Esophagus muscularis mucosa (tissue), 4 donors: ENCODE measurements around the gene LAPTM4A. TPM values are rescaled to one million over a fixed set of nuclear protein-coding genes. Genes with fewer than 3 reads are reported as not detected.

ENCODE experiments used
- DNase-seq: peaks from one replicate; pipeline ENCODE4 v3.0.0-alpha.2; 2017; ENCODE audit errors: extremely low spot score
- H3K27ac ChIP-seq, 4 donors: fragments of 200-600 bp; sonication (generic); replicated peaks in 1 of 4; 1 replicate in 3 of 4; 2 replicates in 1 of 4; pipeline ENCODE4 v1.5.1; 2016 to 2019; ENCODE audit warnings: mild to moderate bottlenecking in 1 of 4
- H3K27me3 ChIP-seq, 4 donors: fragments of 200-600 bp; sonication (generic); one replicate each; pipeline versions ENCODE4 v1.5.1 to v1.6.0; 2016 to 2019
- H3K36me3 ChIP-seq, 4 donors: fragments of 200-600 bp; sonication (generic); one replicate each; pipeline ENCODE4 v1.5.1; 2016 to 2019
- H3K4me1 ChIP-seq, 4 donors: fragments of 200-600 bp; sonication (generic); one replicate each; pipeline ENCODE4 v1.5.1; 2016 to 2019
- H3K4me3 ChIP-seq, 4 donors: fragments of 200-600 bp; sonication (generic); 1 replicate in 2 of 4; 2 replicates in 2 of 4; pipeline ENCODE4 v1.5.1; 2016 to 2019; ENCODE audit warnings: mild to moderate bottlenecking in 4 of 4, moderate library complexity in 1 of 4
- H3K9me3 ChIP-seq, 4 donors: fragments of 200-600 bp; sonication (generic); 1 replicate in 3 of 4; 2 replicates in 1 of 4; pipeline ENCODE4 v1.5.1; 2016 to 2019
- EP300 ChIP-seq: sonication (generic); formaldehyde crosslinking; IDR thresholded peaks from one replicate; pipeline ENCODE4 v1.6.1; 2017; ENCODE audit warnings: antibody characterized with exemption
- POLR2A ChIP-seq: fragments of 450-650 bp; IDR thresholded peaks from one replicate; pipeline ENCODE4 v1.6.1; 2017; ENCODE audit warnings: antibody characterized with exemption, moderate library complexity, mild to moderate bottlenecking, low read depth
- POLR2AphosphoS5 ChIP-seq, 2 donors: sonication (generic); formaldehyde crosslinking; IDR thresholded peaks; one replicate each; pipeline ENCODE4 v1.6.1; 2017; ENCODE audit warnings: antibody characterized with exemption in 2 of 2
- WGBS: methylation state at CpG from one replicate; pipeline ENCODE4 v1.1.5; 2018; 5-methylcytosine and 5-hydroxymethylcytosine counted together
- intact Hi-C: fragments of 100-400 bp; cut with DNase I; formaldehyde crosslinking; loops from one replicate; pipeline ENCODE4 v1.15.1; 2023
- total RNA-seq, 4 donors: library from RNA; depleted of rRNA; stranded (reverse); fragments of >200 nt; gene quantifications; one replicate each; pipeline versions ENCODE4 v1.1.0 to v1.2.1, GENCODE V29; 2016
- TF ChIP-seq, protein P1 (sequence below), 3 experiments: fragments of 200-600 bp in 2 of 3; fragments of 450-650 bp in 1 of 3; sonication (generic) in 2 of 3; IDR thresholded peaks; one replicate each; pipeline ENCODE4 v1.5.1; 2017 to 2019; ENCODE audit warnings: antibody characterized with exemption in 3 of 3, mild to moderate bottlenecking in 2 of 3, moderate library complexity in 1 of 3

The LAPTM4A gene
- total RNA-seq = 100 to 1,000 TPM; 154 to 215 (median 192) TPM

DNA sequence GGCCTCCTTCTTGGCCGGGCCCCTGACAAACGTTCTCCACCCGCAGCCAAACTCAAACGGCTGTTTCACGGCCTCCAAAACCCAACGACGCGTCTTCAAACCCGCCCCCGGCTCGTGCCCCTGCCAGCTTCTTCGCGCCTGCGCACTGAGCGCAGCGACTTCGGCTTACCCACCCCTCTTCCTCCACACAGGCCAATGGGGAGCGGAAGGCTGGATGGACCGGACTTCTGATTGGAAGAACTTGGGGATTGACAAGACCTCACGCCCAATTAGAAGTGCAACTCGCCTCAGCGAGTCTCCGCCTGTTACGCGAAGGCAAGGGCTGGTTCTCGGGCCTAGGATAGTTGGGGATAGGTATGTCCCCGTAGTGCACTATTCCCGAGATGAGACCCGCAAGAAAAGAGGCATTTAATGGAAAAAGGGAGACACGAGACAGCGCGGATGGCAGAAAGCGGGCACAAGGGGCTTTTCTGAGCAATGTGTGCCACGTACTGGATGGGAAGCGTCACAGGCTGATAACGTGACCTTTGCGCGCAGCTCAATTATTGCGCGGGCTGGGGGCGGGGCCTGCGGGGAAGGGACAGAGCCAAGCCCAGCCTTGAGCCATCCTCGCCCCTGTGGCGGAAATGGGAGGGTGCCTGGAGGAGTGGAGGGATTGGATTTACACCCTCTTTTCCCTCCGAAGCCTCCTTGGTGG is at the start of gene LAPTM4A:
TSS of gene LAPTM4A (minus strand) at position 97 of the 697 bp plus-strand sequence. CDS start 108 bp downstream, outside the sequence.
- Histone ChIP-seq H3K9me3 (no peaks in the 10 kb centered on the region), H3K4me1 (peaks cover 37 to 41% (median 39%) of the 10 kb centered on the region in 4 donors), H3K27ac (peak within 1 kb of the TSS; percentile 95 to 99 (median 99)), H3K27me3 (no peaks in the 10 kb centered on the region), H3K4me3 (peak within 1 kb of the TSS; percentile 71 to 94 (median 88)), H3K36me3 (no peaks in the 10 kb centered on the region)
- under 1% methylated on average over 40 of the region's 45 CpGs for WGBS
- intact Hi-C loops = loop anchor here (5.0 to 10.0 kb wide), 2 partner anchors 39 to 697 kb away; partner anchors contain the start of genes MATN3 and OSR1
- peak; percentile 94 to 97 for TF ChIP-seq POLR2AphosphoS5 (IDR thresholded peaks at IDR 0.05)
- TF ChIP-seq, protein P1, sequence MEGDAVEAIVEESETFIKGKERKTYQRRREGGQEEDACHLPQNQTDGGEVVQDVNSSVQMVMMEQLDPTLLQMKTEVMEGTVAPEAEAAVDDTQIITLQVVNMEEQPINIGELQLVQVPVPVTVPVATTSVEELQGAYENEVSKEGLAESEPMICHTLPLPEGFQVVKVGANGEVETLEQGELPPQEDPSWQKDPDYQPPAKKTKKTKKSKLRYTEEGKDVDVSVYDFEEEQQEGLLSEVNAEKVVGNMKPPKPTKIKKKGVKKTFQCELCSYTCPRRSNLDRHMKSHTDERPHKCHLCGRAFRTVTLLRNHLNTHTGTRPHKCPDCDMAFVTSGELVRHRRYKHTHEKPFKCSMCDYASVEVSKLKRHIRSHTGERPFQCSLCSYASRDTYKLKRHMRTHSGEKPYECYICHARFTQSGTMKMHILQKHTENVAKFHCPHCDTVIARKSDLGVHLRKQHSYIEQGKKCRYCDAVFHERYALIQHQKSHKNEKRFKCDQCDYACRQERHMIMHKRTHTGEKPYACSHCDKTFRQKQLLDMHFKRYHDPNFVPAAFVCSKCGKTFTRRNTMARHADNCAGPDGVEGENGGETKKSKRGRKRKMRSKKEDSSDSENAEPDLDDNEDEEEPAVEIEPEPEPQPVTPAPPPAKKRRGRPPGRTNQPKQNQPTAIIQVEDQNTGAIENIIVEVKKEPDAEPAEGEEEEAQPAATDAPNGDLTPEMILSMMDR (IDR thresholded peaks at IDR 0.05) = peak in 2 of 3 experiments; percentile 32 to 35
- TF ChIP-seq POLR2A = peak; percentile 75
- no peak for TF ChIP-seq EP300
- DNase-seq = peak; percentile 100

DNA sequence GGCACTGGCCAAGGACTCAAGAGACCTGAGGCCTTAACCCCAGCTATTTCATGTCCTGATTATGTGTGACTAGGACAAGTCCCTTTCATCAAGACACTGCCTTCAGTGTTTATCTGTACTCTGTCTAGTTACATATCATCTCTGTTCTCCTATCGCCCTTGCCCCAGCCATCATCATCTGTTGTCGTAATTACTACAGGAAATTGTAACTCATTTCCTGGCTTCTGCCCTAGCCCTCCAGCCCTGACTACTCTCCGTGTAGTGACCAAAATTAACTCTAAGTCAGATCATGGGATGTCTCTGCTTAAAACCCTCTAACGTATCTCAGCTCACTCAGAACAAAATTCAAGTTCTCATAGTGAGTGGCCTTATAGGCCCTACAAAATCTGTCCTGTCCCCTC is 49.3 kb upstream of the LAPTM4A start:
- no peak overlapping the region for H3K4me3 ChIP-seq
- H3K27me3 ChIP-seq = peaks cover 0 to 5% (median 0%) of the 10 kb centered on the region in 4 donors
- H3K27ac ChIP-seq = no peak overlapping the region
- no peak for DNase-seq
- H3K9me3 ChIP-seq = peaks cover 0 to 8% (median 2%) of the 10 kb centered on the region in 4 donors
- WGBS = 69% methylated on average over 4 of the region's 4 CpGs
- H3K36me3 ChIP-seq = no peaks in the 10 kb centered on the region
- TF ChIP-seq EP300 (no peak), POLR2A (no peak), POLR2AphosphoS5 (IDR thresholded peaks at IDR 0.05) (no peak)
- TF ChIP-seq, protein P1 (IDR thresholded peaks at IDR 0.05) = no peak
- intact Hi-C loops = loop anchor here (10.0 kb wide), 1 partner anchor 124 kb away; the partner anchor contains the start of gene SDC1
- H3K4me1 ChIP-seq = peaks cover 0 to 6% (median 2%) of the 10 kb centered on the region in 4 donors

DNA sequence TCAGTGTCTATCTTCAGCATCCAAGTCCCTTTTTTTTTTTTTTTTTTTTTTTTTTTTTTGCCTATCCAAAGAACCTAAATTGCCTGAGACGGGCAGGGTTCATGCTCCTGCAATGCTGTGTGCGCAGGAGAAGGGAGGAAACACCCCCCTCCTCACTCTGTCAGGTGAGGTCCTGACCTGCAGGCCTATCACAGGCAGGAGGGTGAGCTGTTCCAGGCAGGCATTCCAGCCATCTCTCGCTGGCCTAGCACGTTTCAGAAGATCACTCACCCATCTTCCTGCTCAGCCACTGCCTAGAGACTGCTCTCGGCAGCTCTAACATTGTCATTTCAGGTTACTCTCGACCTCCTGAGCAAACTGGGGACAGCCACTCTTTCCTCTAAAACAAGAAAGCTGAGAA is 48.4 kb upstream of the LAPTM4A start:
- WGBS = 81% methylated on average over 6 of the region's 6 CpGs

DNA sequence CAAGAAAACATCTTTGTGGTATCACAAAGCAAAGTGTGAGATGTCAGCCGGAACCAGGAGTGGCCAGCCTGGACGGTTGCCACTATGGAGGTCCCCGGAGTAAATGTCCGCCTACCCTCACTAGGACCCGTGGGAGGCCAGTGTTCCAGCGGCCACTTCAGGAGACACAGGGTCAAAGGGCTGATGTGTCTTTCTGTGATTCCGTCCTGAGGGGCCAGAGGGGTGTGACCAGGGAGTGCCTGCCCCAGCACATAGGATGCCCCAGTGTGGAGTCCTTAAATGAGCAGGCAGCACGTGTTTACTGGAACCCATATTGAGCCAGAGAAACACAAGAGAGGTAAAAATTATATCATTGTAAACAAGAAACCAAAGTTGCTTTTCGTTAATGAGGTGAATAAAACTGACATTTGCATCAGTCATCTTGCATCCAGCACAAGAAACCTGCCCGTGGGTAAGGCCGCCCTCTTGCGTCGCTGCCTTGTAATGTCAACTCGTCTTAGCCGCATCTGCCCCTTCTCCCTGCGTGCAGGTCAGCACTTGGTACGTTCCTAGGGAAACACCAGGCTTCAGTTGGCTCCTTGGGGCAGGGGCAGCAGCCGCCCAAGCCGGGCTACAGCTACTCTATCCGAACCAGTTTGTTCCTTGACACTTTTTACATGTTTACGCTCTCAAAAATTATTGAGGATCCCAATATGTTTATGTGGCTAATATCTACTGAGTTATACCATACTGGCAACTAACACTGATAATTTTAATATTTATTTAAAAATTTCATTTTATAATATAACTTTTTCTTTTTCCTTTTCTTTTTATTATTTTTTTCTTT is 46.7 kb upstream of the LAPTM4A start:
- DNase-seq = peak; percentile 95
- Histone ChIP-seq H3K27me3 (peaks cover 0 to 5% (median 0%) of the 10 kb centered on the region in 4 donors), H3K4me3 (no peak overlapping the region), H3K27ac (no peak overlapping the region), H3K9me3 (peaks cover 0 to 8% (median 2%) of the 10 kb centered on the region in 4 donors), H3K4me1 (peaks cover 3 to 15% (median 8%) of the 10 kb centered on the region in 4 donors), H3K36me3 (no peaks in the 10 kb centered on the region)
- 13% methylated on average over 15 of the region's 21 CpGs for WGBS
- TF ChIP-seq POLR2A (no peak), POLR2AphosphoS5 (IDR thresholded peaks at IDR 0.05) (peak in 1 of 2 donors; percentile 47), EP300 (no peak)
- TF ChIP-seq, protein P1 (IDR thresholded peaks at IDR 0.05) = peak; percentile 85 to 91 (median 90)
- intact Hi-C loops = loop anchor here (1.0 kb wide), 1 partner anchor 83 kb away; no protein-coding TSS in a partner anchor

More for the DNA sequence above, 48.4 kb upstream of the LAPTM4A start:
- DNase-seq = no peak
- Histone ChIP-seq H3K4me3 (no peak overlapping the region), H3K9me3 (peaks cover 0 to 8% (median 2%) of the 10 kb centered on the region in 4 donors), H3K27ac (no peak overlapping the region), H3K4me1 (peaks cover 0 to 6% (median 2%) of the 10 kb centered on the region in 4 donors), H3K36me3 (no peaks in the 10 kb centered on the region), H3K27me3 (no peaks in the 10 kb centered on the region)
- intact Hi-C loops = loop anchor here (10.0 kb wide), 1 partner anchor 125 kb away; the partner anchor contains the start of gene SDC1
- TF ChIP-seq POLR2A = no peak
